ENCODE data around the gene NEUROD1.

NEUROD1 gene

GRCh38 chr2:181632733-181633401, 47.5 kb downstream of the NEUROD1 start:
- DNase-seq, result no peak

DNA sequence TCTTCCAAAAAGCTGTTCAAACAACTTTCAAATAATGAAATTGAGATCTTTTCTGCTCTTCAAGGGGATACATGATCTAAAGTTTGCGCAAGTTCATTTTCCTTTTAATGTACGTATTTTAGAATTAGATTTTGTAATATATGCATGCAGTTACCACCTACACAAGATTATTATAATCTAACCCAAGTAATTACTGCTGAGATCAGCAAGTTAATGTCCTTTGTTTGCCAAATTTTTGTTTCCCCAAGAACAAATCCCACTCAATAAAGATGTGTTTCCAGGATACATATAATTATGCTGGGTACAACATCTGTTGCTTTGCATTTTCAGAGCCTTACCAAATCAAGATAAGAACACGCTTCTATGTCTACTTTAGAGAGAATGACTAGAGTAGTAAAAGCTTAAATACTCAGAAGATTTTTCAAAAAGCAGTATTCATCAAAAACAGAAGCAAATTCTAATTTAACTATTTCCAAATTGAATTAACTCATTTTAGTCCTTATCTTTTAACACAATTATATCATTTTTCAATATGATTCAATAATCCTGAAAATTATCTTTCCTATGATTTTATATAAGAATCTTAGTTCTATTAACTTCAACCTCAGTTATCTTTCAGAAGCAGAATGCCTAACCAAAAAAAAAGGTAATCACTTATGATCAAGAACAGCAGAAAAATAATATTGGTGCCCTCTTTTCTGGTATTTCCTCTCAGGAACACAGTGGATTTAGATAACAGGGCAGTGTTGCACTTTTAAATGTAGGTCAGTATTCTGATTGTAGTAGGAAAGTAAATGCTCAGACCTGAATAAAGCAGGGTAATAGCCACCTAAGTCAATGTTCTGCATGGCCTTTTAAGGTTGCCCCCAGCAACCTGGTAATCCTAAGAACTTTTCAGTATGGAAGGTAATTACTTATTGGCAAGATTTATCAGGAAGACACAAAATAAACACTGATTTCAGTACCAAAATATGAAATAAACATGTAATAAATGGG, 51.4 kb downstream of the NEUROD1 start:
- no peak for DNase-seq

DNA sequence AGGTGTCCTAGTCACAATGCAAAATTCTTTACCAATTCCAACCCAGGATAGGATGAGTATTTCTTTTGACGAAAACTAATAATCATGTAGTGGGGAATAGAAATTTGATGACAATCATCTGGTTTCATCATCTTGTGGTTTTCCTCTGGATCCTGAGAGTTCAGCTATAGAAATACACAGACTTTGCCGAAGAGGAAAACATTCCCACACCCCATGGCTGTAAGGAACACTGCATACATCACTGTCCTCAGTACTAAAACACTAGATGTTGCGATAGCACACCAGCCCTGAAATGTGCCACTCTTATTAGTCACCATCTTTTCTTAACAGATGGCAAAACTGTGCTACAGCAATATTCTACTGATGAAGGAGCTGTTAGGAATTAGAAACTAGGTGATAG, 52.8 kb downstream of the NEUROD1 start:
- DNase-seq, result no peak

- DNase-seq, result no peak
Observed at GRCh38 chr2:181626671-181627070, 53.6 kb downstream of the NEUROD1 start.

All from Kasumi-1 (cell line).